PC-9 (cell line): ENCODE results near the gene EVI5L.

ENCODE experiments used
- EZH2 ChIP-seq: fragments of 200-600 bp; sonication (generic); IDR thresholded peaks from 2 replicates; pipeline ENCODE4 v1.8.0; 2017; ENCODE audit warnings: antibody characterized with exemption, low read depth
- TF ChIP-seq, protein P1 (sequence below): fragments of 200-600 bp; sonication (generic); conservative IDR thresholded peaks from 2 replicates; pipeline ENCODE4 v1.6.1; 2017; ENCODE audit warnings: mixed run types, antibody characterized with exemption, mild to moderate bottlenecking, moderate library complexity

DNA sequence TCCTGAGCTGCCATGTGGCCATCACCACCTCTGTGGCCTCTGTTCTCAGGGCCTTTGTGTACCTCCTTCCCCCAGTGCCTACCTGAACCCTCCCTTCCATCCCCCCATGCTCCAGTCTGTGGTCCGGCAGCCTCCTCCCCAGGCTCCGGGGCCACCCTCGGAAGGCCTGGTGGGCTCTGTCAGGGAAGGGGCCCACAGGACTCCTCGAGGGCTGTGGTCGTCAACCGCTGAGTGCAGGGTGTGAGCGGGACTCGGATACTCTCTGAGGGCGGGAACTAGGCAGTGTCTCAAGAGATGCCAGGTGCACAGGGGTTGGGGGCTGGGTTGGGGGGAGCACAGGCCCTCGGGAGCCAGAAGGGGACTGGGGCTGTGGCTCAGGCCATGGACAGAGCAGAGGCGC lies 77.5 kb downstream of the EVI5L start:
- TF ChIP-seq, protein P1, sequence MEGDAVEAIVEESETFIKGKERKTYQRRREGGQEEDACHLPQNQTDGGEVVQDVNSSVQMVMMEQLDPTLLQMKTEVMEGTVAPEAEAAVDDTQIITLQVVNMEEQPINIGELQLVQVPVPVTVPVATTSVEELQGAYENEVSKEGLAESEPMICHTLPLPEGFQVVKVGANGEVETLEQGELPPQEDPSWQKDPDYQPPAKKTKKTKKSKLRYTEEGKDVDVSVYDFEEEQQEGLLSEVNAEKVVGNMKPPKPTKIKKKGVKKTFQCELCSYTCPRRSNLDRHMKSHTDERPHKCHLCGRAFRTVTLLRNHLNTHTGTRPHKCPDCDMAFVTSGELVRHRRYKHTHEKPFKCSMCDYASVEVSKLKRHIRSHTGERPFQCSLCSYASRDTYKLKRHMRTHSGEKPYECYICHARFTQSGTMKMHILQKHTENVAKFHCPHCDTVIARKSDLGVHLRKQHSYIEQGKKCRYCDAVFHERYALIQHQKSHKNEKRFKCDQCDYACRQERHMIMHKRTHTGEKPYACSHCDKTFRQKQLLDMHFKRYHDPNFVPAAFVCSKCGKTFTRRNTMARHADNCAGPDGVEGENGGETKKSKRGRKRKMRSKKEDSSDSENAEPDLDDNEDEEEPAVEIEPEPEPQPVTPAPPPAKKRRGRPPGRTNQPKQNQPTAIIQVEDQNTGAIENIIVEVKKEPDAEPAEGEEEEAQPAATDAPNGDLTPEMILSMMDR = no peak
- TF ChIP-seq EZH2 = no peak
